Measurements from ENCODE around the gene ACSS2.

GRCh38 chr20:34887023-34887422 lies 10.6 kb downstream of the ACSS2 start:
- TF ChIP-seq CTCF (IDR thresholded peaks at IDR 0.05) (no peak), EZH2phosphoT487 (IDR thresholded peaks at IDR 0.05) (no peak)
